HG03571 (cell line): ENCODE data around the gene EML5.

Experiments used
- ATAC-seq: cut with Tn5 transposase; IDR thresholded peaks from one replicate; pipeline ENCODE4 v1.9.1; 2021; ENCODE audit not compliant: unreplicated experiment

Gene EML5

GRCh38 chr14:88727057-88727456 is 65.7 kb downstream of the EML5 start:
- no peak for ATAC-seq

GRCh38 chr14:88710709-88711108 is 82.0 kb downstream of the EML5 start:
- no peak for ATAC-seq

- no peak for ATAC-seq
These were observed 85.7 kb downstream of the EML5 start for GRCh38 chr14:88707088-88707487.

GRCh38 chr14:88706425-88706824 is 86.3 kb downstream of the EML5 start:
- no peak for ATAC-seq

- no peak for ATAC-seq
These were observed 94.1 kb downstream of the EML5 start for GRCh38 chr14:88698651-88699050.

GRCh38 chr14:88695870-88696269 is 96.9 kb downstream of the EML5 start:
- ATAC-seq = no peak

GRCh38 chr14:88688386-88688785 is 104.4 kb downstream of the EML5 start:
- no peak for ATAC-seq

GRCh38 chr14:88683119-88683518 is 109.6 kb downstream of the EML5 start:
- ATAC-seq = no peak

GRCh38 chr14:88682495-88683114 is 110.1 kb downstream of the EML5 start:
- ATAC-seq = no peak

- ATAC-seq = no peak
These were observed 110.8 kb downstream of the EML5 start for GRCh38 chr14:88681755-88682494.

GRCh38 chr14:88669346-88669745 is 123.4 kb downstream of the EML5 start:
- no peak for ATAC-seq

GRCh38 chr14:88668448-88669116 is 124.2 kb downstream of the EML5 start:
- peak; percentile 43 for ATAC-seq

- ATAC-seq = peak; percentile 77
These were observed 125.0 kb downstream of the EML5 start for GRCh38 chr14:88667555-88668273.

- no peak for ATAC-seq
These were observed 132.7 kb downstream of the EML5 start for GRCh38 chr14:88660056-88660455.

- no peak for ATAC-seq
These were observed 153.5 kb downstream of the EML5 start for GRCh38 chr14:88639221-88639620.

- no peak for ATAC-seq
These were observed 160.2 kb downstream of the EML5 start for GRCh38 chr14:88632512-88632911.

- ATAC-seq = no peak
These were observed 161.7 kb downstream of the EML5 start for GRCh38 chr14:88631091-88631490.

- no peak for ATAC-seq
These were observed 162.2 kb downstream of the EML5 start for GRCh38 chr14:88630565-88630964.

GRCh38 chr14:88628462-88628861 is 164.3 kb downstream of the EML5 start:
- no peak for ATAC-seq

GRCh38 chr14:88628033-88628432 is 164.7 kb downstream of the EML5 start:
- no peak for ATAC-seq

GRCh38 chr14:88625671-88626070 is 167.1 kb downstream of the EML5 start:
- no peak for ATAC-seq

- no peak for ATAC-seq
These were observed 171.7 kb downstream of the EML5 start for GRCh38 chr14:88621100-88621499.
